HCT116 (cell line): ENCODE measurements around the gene ACP4. TPM values are rescaled to one million over a fixed set of nuclear protein-coding genes. Genes with fewer than 3 reads are reported as not detected.

Source experiments
- ATAC-seq: fragments of 200-7000 bp; cut with Tn5 transposase; 2 replicates; pipeline ENCODE4 v1.9.1; 2020; ENCODE audit warnings: mild to moderate bottlenecking, moderate library complexity
- BruUV-seq: library from RNA; stranded (reverse); fragments of 400-500 nt; replicated peaks from 2 replicates; lab custom pipeline; 2021; lab: Mats Ljungman, UMichigan
- CTCF ChIA-PET: fragments of 300-600 bp; sonication (Branson Sonifier 250); formaldehyde crosslinking; loops from one replicate; lab custom pipeline; 2021; ENCODE audit warnings: antibody characterized with exemption; lab: Charles Lee
- POLR2A ChIA-PET: fragments of 300-600, 350-600 bp; sonication (Branson Sonifier 250); formaldehyde crosslinking; loops from one replicate; lab custom pipeline; 2021; ENCODE audit warnings: antibody characterized with exemption; lab: Charles Lee
- RAD21 ChIA-PET, 2 experiments: fragments of 300-600 bp; sonication (Branson Sonifier 250); formaldehyde crosslinking; loops; one replicate each; lab custom pipeline; 2023; ENCODE audit warnings: low total read pairs in 2 of 2; ENCODE audit not compliant: uncharacterized antibody in 2 of 2, unreplicated experiment in 2 of 2, low non-redundant PET in 1 of 2; lab: Charles Lee
- DNase-seq: peaks from one replicate; pipeline ENCODE4 v3.0.0-alpha.2; 2010; ENCODE audit warnings: low read depth, low spot score
- H2AFZ ChIP-seq: fragments of 200-600 bp; shearing (Covaris generic), sonication (generic); 2 replicates; pipeline ENCODE4 v1.6.1; 2017; ENCODE audit warnings: low read depth, mixed run types, mixed read lengths, antibody characterized with exemption, low read length; ENCODE audit not compliant: poor library complexity, severe bottlenecking
- H3K27ac ChIP-seq: 2 replicates; pipeline ENCODE4 v1.5.1; 2012; ENCODE audit warnings: low read depth, low read length
- H3K27me3 ChIP-seq: fragments of 200-600 bp; sonication (generic); 2 replicates; pipeline ENCODE4 v1.6.1; 2016; ENCODE audit warnings: mixed run types, low read length, mixed read lengths; ENCODE audit not compliant: insufficient read depth
- H3K36me3 ChIP-seq, 2 experiments: fragments of 200-500 bp in 1 of 2; fragments of 200-600 bp in 1 of 2; sonication (Bioruptor generic) in 1 of 2; sonication (generic) in 1 of 2; 2 replicates each; pipeline versions ENCODE4 v1.5.1 to v1.6.1; 2014 to 2016; ENCODE audit warnings: low read length in 2 of 2, inconsistent platforms in 1 of 2, mixed read lengths in 1 of 2, mixed run types in 1 of 2; ENCODE audit not compliant: insufficient read depth in 2 of 2, control insufficient read depth in 1 of 2
- H3K4me1 ChIP-seq, 2 experiments: fragments of 200-600 bp in 1 of 2; sonication (generic) in 1 of 2; 2 replicates each; pipeline versions ENCODE4 v1.5.1 to v1.6.1; 2012 to 2017; ENCODE audit warnings: low read length in 2 of 2, inconsistent platforms in 1 of 2, mild to moderate bottlenecking in 1 of 2, mixed read lengths in 1 of 2, mixed run types in 1 of 2, moderate library complexity in 1 of 2; ENCODE audit not compliant: insufficient read depth in 2 of 2, control insufficient read depth in 1 of 2
- H3K4me2 ChIP-seq: fragments of 200-600 bp; sonication (generic); 2 replicates; pipeline ENCODE4 v1.6.1; 2017; ENCODE audit warnings: mixed run types, low read length, mixed read lengths
- H3K4me3 ChIP-seq, 2 experiments: fragments of 200-600 bp in 1 of 2; sonication (generic) in 1 of 2; replicated peaks in 1 of 2; 2 replicates each; pipeline ENCODE4 v1.5.1; 2011 to 2016; ENCODE audit warnings: low read length in 2 of 2, control low read depth in 1 of 2, low read depth in 1 of 2, mild to moderate bottlenecking in 1 of 2, mixed read lengths in 1 of 2, mixed run types in 1 of 2
- H3K79me2 ChIP-seq: fragments of 200-600 bp; sonication (generic); 2 replicates; pipeline ENCODE4 v1.6.1; 2017; ENCODE audit warnings: mild to moderate bottlenecking, mixed run types, low read length, moderate library complexity, mixed read lengths; ENCODE audit not compliant: insufficient read depth
- H3K9ac ChIP-seq: fragments of 200-600 bp; sonication (generic); 2 replicates; pipeline ENCODE4 v1.6.1; 2016; ENCODE audit warnings: low read length, mixed read lengths
- H3K9me2 ChIP-seq: fragments of 200-600 bp; sonication (generic), shearing (Covaris generic); 2 replicates; pipeline ENCODE4 v1.6.1; 2017; ENCODE audit warnings: mixed run types, mild to moderate bottlenecking, moderate library complexity; ENCODE audit not compliant: insufficient read depth
- H3K9me3 ChIP-seq, 2 experiments: fragments of 200-500 bp in 1 of 2; fragments of 200-600 bp in 1 of 2; sonication (Bioruptor generic) in 1 of 2; sonication (generic) in 1 of 2; 2 replicates each; pipeline ENCODE4 v1.6.1; 2014 to 2017; ENCODE audit warnings: low read length in 2 of 2, mixed read lengths in 2 of 2, inconsistent platforms in 1 of 2, low read depth in 1 of 2, mild to moderate bottlenecking in 1 of 2, mixed run types in 1 of 2, moderate library complexity in 1 of 2; ENCODE audit not compliant: control insufficient read depth in 1 of 2, insufficient read depth in 1 of 2
- H4K20me1 ChIP-seq: fragments of 200-600 bp; sonication (generic), shearing (Covaris generic); 2 replicates; pipeline ENCODE4 v1.6.1; 2017; ENCODE audit warnings: mixed run types, mild to moderate bottlenecking, moderate library complexity; ENCODE audit not compliant: insufficient read depth
- CBX3 ChIP-seq: IDR thresholded peaks from 2 replicates; pipeline ENCODE4 v1.6.1; 2012; ENCODE audit warnings: low read depth
- FOSL1 ChIP-seq: IDR thresholded peaks from 2 replicates; pipeline ENCODE4 v1.6.1; 2012; ENCODE audit warnings: low read depth
- MAX ChIP-seq: IDR thresholded peaks from 2 replicates; pipeline ENCODE4 v1.6.1; 2012
- POLR2A ChIP-seq: IDR thresholded peaks from 2 replicates; pipeline ENCODE4 v1.7.0; 2011; ENCODE audit warnings: borderline replicate concordance; ENCODE audit not compliant: insufficient read depth, insufficient read length; ENCODE audit errors: extremely low read depth
- SP1 ChIP-seq: IDR thresholded peaks from 2 replicates; pipeline ENCODE4 v1.6.1; 2012; ENCODE audit warnings: low read depth
- TCF7L2 ChIP-seq: IDR thresholded peaks from 2 replicates; pipeline ENCODE4 v1.7.0; 2011; ENCODE audit warnings: borderline replicate concordance, inconsistent platforms; ENCODE audit not compliant: insufficient read depth, insufficient read length; ENCODE audit errors: extremely low read depth
- YY1 ChIP-seq: IDR thresholded peaks from 2 replicates; pipeline ENCODE4 v1.6.1; 2011; ENCODE audit warnings: low read length, low read depth, moderate library complexity, mild to moderate bottlenecking; ENCODE audit not compliant: insufficient replicate concordance; ENCODE audit errors: extremely low read depth
- ZFX ChIP-seq: fragments of 450-650 bp; IDR thresholded peaks from 2 replicates; pipeline ENCODE4 v1.6.1; 2017
- intact Hi-C: fragments of 100-400 bp; cut with micrococcal nuclease; formaldehyde crosslinking; loops from 2 replicates; pipeline ENCODE4 v1.10.0; 2022
- total RNA-seq: library from RNA; stranded (reverse); gene quantifications from one replicate; pipeline ENCODE4 v1.2.1, GENCODE V29; 2021; ENCODE audit not compliant: unreplicated experiment

ACP4 gene
- total RNA-seq, 1 experiment from 2014 or later, result not detected

- TF ChIP-seq YY1 (no peak), SP1 (no peak), POLR2A (no peak), ZFX (no peak), MAX (no peak)
Observed at GRCh38 chr19:50777261-50777660, 13.0 kb upstream of the ACP4 start (continued).

- Histone ChIP-seq H3K4me2 (peak overlapping the region; percentile 71), H3K27ac (no peak overlapping the region), H3K9me2 (no peaks in the 10 kb centered on the region), H3K36me3 (no peaks in the 10 kb centered on the region), H3K9ac (no peak overlapping the region), H2AFZ (peak overlapping the region; percentile 74), H4K20me1 (no peaks in the 10 kb centered on the region), H3K4me1 (peaks cover 6 to 17% of the 10 kb centered on the region in 2 experiments; a peak in 3 of 4 replicates), H3K9me3 (no peaks in the 10 kb centered on the region), H3K79me2 (no peaks in the 10 kb centered on the region), H3K27me3 (peaks cover 14% of the 10 kb centered on the region; the same call in 1 of the 2 replicates), H3K4me3 (peak overlapping the region; percentile 24 to 43)
- ChIA-PET RAD21 (no interaction called here), CTCF (interaction anchor here (2.8 kb wide), 1 partner anchor 73 kb away, joined by 13 read pairs; no protein-coding TSS in a partner anchor), POLR2A (no interaction called here)
- no TSS peak for BruUV-seq
- intact Hi-C loops, result no loop called here
- DNase-seq, result no peak
- peak; percentile 67 for ATAC-seq
- peak; percentile 51 for TF ChIP-seq TCF7L2
- TF ChIP-seq CBX3, result no peak
Observed at GRCh38 chr19:50777830-50778303, 12.3 kb upstream of the ACP4 start.

- ChIA-PET CTCF (interaction anchor here (1.2 to 6.4 kb wide), 5 partner anchors 54 to 143 kb away, joined by 3 to 46 read pairs (median 4); no protein-coding TSS in a partner anchor), RAD21 (interaction anchor here (0.6 to 1.1 kb wide), 3 partner anchors 54 to 61 kb away, joined by 3 to 4 read pairs (median 3); no protein-coding TSS in a partner anchor), POLR2A (no interaction called here)
- Histone ChIP-seq H3K27me3 (peaks cover 14% of the 10 kb centered on the region; the same call in 1 of the 2 replicates), H3K9me2 (no peaks in the 10 kb centered on the region), H3K9me3 (no peaks in the 10 kb centered on the region), H3K4me2 (no peak overlapping the region), H3K9ac (no peak overlapping the region), H3K79me2 (no peaks in the 10 kb centered on the region), H3K36me3 (no peaks in the 10 kb centered on the region), H3K4me3 (no peak overlapping the region), H3K27ac (no peak overlapping the region), H2AFZ (no peak overlapping the region), H4K20me1 (no peaks in the 10 kb centered on the region), H3K4me1 (peaks cover 6 to 20% of the 10 kb centered on the region in 2 experiments; a peak in 3 of 4 replicates)
- intact Hi-C loops, result no loop called here
- ATAC-seq, result peak; percentile 39; the same call in 1 of the 2 replicates
- DNase-seq, result no peak
- no TSS peak for BruUV-seq
- no peak for TF ChIP-seq FOSL1
- no peak for TF ChIP-seq CBX3
- TF ChIP-seq YY1, result no peak
Observed at GRCh38 chr19:50778906-50779430, 11.2 kb upstream of the ACP4 start.
